ENCODE data around the gene ARMC7.

DNA sequence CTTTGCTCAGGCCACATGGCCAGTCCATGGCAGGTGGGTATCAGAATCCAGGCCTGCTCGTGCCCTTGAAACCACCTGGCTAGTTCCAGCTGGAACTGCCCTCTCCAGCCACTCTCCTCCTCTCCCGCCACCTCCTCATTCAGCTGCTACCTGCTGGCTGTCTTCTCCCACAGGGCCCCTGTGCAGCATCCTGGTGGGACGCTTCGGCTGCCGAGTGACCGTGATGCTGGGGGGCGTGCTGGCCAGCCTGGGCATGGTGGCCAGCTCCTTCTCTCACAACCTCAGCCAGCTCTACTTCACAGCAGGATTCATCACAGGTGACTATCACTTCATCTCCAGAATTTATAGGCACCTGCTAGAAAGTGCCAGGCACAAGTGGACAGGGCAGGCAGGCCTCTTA lies 11.9 kb upstream of the ARMC7 start:
- TF ChIP-seq, protein P1, sequence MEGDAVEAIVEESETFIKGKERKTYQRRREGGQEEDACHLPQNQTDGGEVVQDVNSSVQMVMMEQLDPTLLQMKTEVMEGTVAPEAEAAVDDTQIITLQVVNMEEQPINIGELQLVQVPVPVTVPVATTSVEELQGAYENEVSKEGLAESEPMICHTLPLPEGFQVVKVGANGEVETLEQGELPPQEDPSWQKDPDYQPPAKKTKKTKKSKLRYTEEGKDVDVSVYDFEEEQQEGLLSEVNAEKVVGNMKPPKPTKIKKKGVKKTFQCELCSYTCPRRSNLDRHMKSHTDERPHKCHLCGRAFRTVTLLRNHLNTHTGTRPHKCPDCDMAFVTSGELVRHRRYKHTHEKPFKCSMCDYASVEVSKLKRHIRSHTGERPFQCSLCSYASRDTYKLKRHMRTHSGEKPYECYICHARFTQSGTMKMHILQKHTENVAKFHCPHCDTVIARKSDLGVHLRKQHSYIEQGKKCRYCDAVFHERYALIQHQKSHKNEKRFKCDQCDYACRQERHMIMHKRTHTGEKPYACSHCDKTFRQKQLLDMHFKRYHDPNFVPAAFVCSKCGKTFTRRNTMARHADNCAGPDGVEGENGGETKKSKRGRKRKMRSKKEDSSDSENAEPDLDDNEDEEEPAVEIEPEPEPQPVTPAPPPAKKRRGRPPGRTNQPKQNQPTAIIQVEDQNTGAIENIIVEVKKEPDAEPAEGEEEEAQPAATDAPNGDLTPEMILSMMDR (IDR thresholded peaks at IDR 0.05; ENCODE audit: low read depth, low read length): no peak
- no peak for TF ChIP-seq EZH2phosphoT487 (IDR thresholded peaks at IDR 0.05; ENCODE audit: low read depth)

Data from OCI-LY3 (cell line).